ENCODE data around the gene ESYT1. TPM values are rescaled to one million over a fixed set of nuclear protein-coding genes. Genes with fewer than 3 reads are reported as not detected.

The ESYT1 gene
- total and polyA plus RNA-seq, 10 of the 15 experiments (the other 5 are each of a cell fraction or from before 2014, with no cell fraction given) = 47.5 to 120 (median 87.1) TPM

- no peaks in the 10 kb centered on the region for H3K4me1 ChIP-seq (ENCODE audit: control insufficient read depth, insufficient read depth, low read length)
Observed at GRCh38 chr12:56143870-56144269, 15.8 kb downstream of the ESYT1 start.

GRCh38 chr12:56145217-56145616 is 17.1 kb downstream of the ESYT1 start:
- ChIA-PET POLR2A (interaction anchor here (0.6 to 0.9 kb wide), 2 partner anchors 28 to 148 kb away, joined by 3 read pairs; no protein-coding TSS in a partner anchor), CTCF (interaction anchor here (0.8 to 1.3 kb wide), 2 partner anchors 14 to 17 kb away, joined by 3 to 4 read pairs; partner anchors contain the start of gene ESYT1), SMC1A (ENCODE audit: uncharacterized antibody, unreplicated experiment) (no interaction called here), RAD21 (ENCODE audit: unreplicated experiment) (interaction anchor here (1.0 kb wide), 1 partner anchor 17 kb away, joined by 3 read pairs; the partner anchor contains the start of gene ESYT1)
- no peak overlapping the region for H3K9ac ChIP-seq (ENCODE audit: control insufficient read depth, insufficient read depth, low read length)
- H3K36me3 ChIP-seq (ENCODE audit: control insufficient read depth in 2 of 2, insufficient read depth in 2 of 2, low read length in 1 of 2) = peaks cover 11 to 13% of the 10 kb centered on the region in 2 experiments; a peak in 3 of 4 replicates
- H3K27ac ChIP-seq (ENCODE audit: control insufficient read depth, insufficient read depth) = no peak overlapping the region
- no peaks in the 10 kb centered on the region for H3K4me1 ChIP-seq (ENCODE audit: control insufficient read depth, insufficient read depth, low read length)
- no peaks in the 10 kb centered on the region for H3K9me3 ChIP-seq (replicated peaks; ENCODE audit: control insufficient read depth, insufficient read depth, low read length)
- in situ Hi-C loops (cut with MboI) = no loop called here
- no peak overlapping the region for H2AFZ ChIP-seq (ENCODE audit: control insufficient read depth, low read depth, low read length)
- no peaks in the 10 kb centered on the region for H3K79me2 ChIP-seq (ENCODE audit: control insufficient read depth, insufficient read depth, low read length)
- FAIRE-seq = no peak
- H3K4me2 ChIP-seq (ENCODE audit: control insufficient read depth, insufficient read depth) = no peak overlapping the region
- H3K4me3 ChIP-seq = no peak overlapping the region
- no peak for ATAC-seq
- BruUV-seq (replicated peaks) = no TSS peak
- no peaks in the 10 kb centered on the region for H3K27me3 ChIP-seq (replicated peaks in 1 of 2; ENCODE audit: control insufficient read depth in 2 of 2, insufficient read depth in 2 of 2, low read length in 1 of 2)
- 96% methylated on average over 3 of the region's 3 CpGs for WGBS (ENCODE audit: insufficient coverage, insufficient replicate concordance, low lambda C conversion rate, missing lambda C conversion rate)
- no peaks in the 10 kb centered on the region for H4K20me1 ChIP-seq (ENCODE audit: control insufficient read depth, insufficient read depth)
- DNase-seq (ENCODE audit: low read depth, low spot score) = no peak
- intact Hi-C loops (cut with micrococcal nuclease; ENCODE audit: unreplicated experiment) = no loop called here
- TF ChIP-seq HDAC6 (IDR thresholded peaks at IDR 0.05; ENCODE audit: unreplicated experiment) (no peak), HDGF (IDR thresholded peaks at IDR 0.05) (no peak), ZBTB4 (CRISPR knock-in tag; IDR thresholded peaks at IDR 0.05) (no peak), EED (IDR thresholded peaks at IDR 0.05; ENCODE audit: low read depth) (no peak), ZNF217 (IDR thresholded peaks at IDR 0.05) (no peak), RELA (IDR thresholded peaks at IDR 0.05; ENCODE audit: borderline replicate concordance, partially characterized antibody) (no peak), CEBPB (IDR thresholded peaks at IDR 0.05; ENCODE audit: borderline replicate concordance in 1 of 2, low read depth in 2 of 2, low read length in 2 of 2) (no peak), NFYB (IDR thresholded peaks at IDR 0.05; ENCODE audit: insufficient read depth, low read depth, low read length) (no peak)

More at GRCh38 chr12:56143870-56144269, 15.8 kb downstream of the ESYT1 start:
- SMC1A ChIA-PET (ENCODE audit: uncharacterized antibody, unreplicated experiment) = interaction anchor here (0.8 to 1.2 kb wide), 2 partner anchors 8 to 14 kb away, joined by 3 read pairs; partner anchors contain the start of gene MYL6B
- H3K4me3 ChIP-seq = no peak overlapping the region
- ATAC-seq (no peak), FAIRE-seq (no peak), DNase-seq (ENCODE audit: low read depth, low spot score) (no peak)
- RAD21 ChIA-PET (ENCODE audit: unreplicated experiment) = no interaction called here
- WGBS (ENCODE audit: insufficient coverage, insufficient replicate concordance, low lambda C conversion rate, missing lambda C conversion rate) = 83% methylated on average over 8 of the region's 8 CpGs
- H3K9me3 ChIP-seq (replicated peaks; ENCODE audit: control insufficient read depth, insufficient read depth, low read length) = no peaks in the 10 kb centered on the region
- no peaks in the 10 kb centered on the region for H3K27me3 ChIP-seq (replicated peaks in 1 of 2; ENCODE audit: control insufficient read depth in 2 of 2, insufficient read depth in 2 of 2, low read length in 1 of 2)
- peaks cover 11 to 16% of the 10 kb centered on the region in 2 experiments; a peak in 3 of 4 replicates for H3K36me3 ChIP-seq (ENCODE audit: control insufficient read depth in 2 of 2, insufficient read depth in 2 of 2, low read length in 1 of 2)
- no peak overlapping the region for H3K27ac ChIP-seq (ENCODE audit: control insufficient read depth, insufficient read depth)
- no TSS peak for BruUV-seq (replicated peaks)
- in situ Hi-C loops (cut with MboI) (no loop called here), intact Hi-C loops (cut with micrococcal nuclease; ENCODE audit: unreplicated experiment) (no loop called here)
- H3K9ac ChIP-seq (ENCODE audit: control insufficient read depth, insufficient read depth, low read length) = no peak overlapping the region
- CTCF ChIA-PET = interaction anchor here (1.0 to 1.3 kb wide), 4 partner anchors 15 to 115 kb away, joined by 3 to 4 read pairs (median 4); partner anchors contain the start of gene ANKRD52
- no peaks in the 10 kb centered on the region for H4K20me1 ChIP-seq (ENCODE audit: control insufficient read depth, insufficient read depth)
- POLR2A ChIA-PET = interaction anchor here (0.9 to 2.2 kb wide), 3 partner anchors 14 to 320 kb away, joined by 4 to 6 read pairs (median 4); partner anchors contain the start of gene MYL6
- H3K4me2 ChIP-seq (ENCODE audit: control insufficient read depth, insufficient read depth) = no peak overlapping the region
- no peak overlapping the region for H2AFZ ChIP-seq (ENCODE audit: control insufficient read depth, low read depth, low read length)
- no peak for TF ChIP-seq NR2F1 (conservative IDR thresholded peaks at IDR 0.05)
- TF ChIP-seq HDAC6 (IDR thresholded peaks at IDR 0.05; ENCODE audit: unreplicated experiment) = no peak
- TF ChIP-seq NFIC (IDR thresholded peaks at IDR 0.05; ENCODE audit: low read depth, low read length) = no peak
- no peak for TF ChIP-seq PBX3 (IDR thresholded peaks at IDR 0.05; ENCODE audit: insufficient replicate concordance, low read depth, low read length)
- no peak for TF ChIP-seq DPF2 (IDR thresholded peaks at IDR 0.05)
- TF ChIP-seq EGR1 (IDR thresholded peaks at IDR 0.05; ENCODE audit: borderline replicate concordance in 1 of 2, low read depth in 2 of 2, low read length in 2 of 2) = no peak
- TF ChIP-seq RB1 (IDR thresholded peaks at IDR 0.05; ENCODE audit: borderline replicate concordance) = no peak
- H3K79me2 ChIP-seq (ENCODE audit: control insufficient read depth, insufficient read depth, low read length) = no peaks in the 10 kb centered on the region
